ENCODE measurements around the gene CFAP54.

CFAP54 gene

DNA sequence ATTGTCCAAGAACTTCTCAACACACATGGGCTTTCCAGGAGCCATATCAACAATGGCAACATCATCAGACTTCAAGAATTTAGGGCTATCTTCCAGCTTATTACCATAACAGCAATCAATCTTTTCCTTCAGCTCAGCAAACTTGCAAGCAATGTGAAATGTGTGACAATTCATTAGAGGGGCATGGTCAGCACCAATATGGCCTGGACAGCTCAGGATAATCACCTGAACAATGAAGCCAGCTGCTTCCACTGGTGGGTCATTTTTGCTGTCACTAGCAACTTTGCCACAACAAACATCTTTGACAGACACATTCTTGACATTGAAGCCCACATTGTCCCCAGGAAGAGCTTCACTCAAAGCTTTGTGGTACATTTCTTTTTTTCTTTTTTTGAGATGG lies 411.8 kb downstream of the CFAP54 start:
- H3K27ac ChIP-seq (ENCODE audit: extremely low read depth, low read depth, low read length), result no peak overlapping the region
- no peaks in the 10 kb centered on the region for H3K4me1 ChIP-seq (ENCODE audit: control insufficient read depth, insufficient read depth, low read length)
- no peaks in the 10 kb centered on the region for H3K9me3 ChIP-seq (ENCODE audit: control insufficient read depth, insufficient read depth, low read depth, low read length)
- no peak for TF ChIP-seq ZSCAN30 (tag by site-specific recombination; IDR thresholded peaks at IDR 0.05)
- TF ChIP-seq, protein P1, sequence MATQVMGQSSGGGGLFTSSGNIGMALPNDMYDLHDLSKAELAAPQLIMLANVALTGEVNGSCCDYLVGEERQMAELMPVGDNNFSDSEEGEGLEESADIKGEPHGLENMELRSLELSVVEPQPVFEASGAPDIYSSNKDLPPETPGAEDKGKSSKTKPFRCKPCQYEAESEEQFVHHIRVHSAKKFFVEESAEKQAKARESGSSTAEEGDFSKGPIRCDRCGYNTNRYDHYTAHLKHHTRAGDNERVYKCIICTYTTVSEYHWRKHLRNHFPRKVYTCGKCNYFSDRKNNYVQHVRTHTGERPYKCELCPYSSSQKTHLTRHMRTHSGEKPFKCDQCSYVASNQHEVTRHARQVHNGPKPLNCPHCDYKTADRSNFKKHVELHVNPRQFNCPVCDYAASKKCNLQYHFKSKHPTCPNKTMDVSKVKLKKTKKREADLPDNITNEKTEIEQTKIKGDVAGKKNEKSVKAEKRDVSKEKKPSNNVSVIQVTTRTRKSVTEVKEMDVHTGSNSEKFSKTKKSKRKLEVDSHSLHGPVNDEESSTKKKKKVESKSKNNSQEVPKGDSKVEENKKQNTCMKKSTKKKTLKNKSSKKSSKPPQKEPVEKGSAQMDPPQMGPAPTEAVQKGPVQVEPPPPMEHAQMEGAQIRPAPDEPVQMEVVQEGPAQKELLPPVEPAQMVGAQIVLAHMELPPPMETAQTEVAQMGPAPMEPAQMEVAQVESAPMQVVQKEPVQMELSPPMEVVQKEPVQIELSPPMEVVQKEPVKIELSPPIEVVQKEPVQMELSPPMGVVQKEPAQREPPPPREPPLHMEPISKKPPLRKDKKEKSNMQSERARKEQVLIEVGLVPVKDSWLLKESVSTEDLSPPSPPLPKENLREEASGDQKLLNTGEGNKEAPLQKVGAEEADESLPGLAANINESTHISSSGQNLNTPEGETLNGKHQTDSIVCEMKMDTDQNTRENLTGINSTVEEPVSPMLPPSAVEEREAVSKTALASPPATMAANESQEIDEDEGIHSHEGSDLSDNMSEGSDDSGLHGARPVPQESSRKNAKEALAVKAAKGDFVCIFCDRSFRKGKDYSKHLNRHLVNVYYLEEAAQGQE (tag by site-specific recombination; IDR thresholded peaks at IDR 0.05), result peak; percentile 85
- no peaks in the 10 kb centered on the region for H3K36me3 ChIP-seq (ENCODE audit: control insufficient read depth in 2 of 2, insufficient read depth in 1 of 2, low read length in 2 of 2)
- POLR2A ChIA-PET, result no interaction called here
- CTCF ChIA-PET, result interaction anchor here (0.7 kb wide), 1 partner anchor 28 kb away, joined by 3 read pairs; no protein-coding TSS in a partner anchor
- H3K4me3 ChIP-seq (ENCODE audit: low read depth, low read length), result no peak overlapping the region

- Histone ChIP-seq H3K4me3 (ENCODE audit: low read depth, low read length) (no peak overlapping the region), H3K27ac (ENCODE audit: extremely low read depth, low read depth, low read length) (no peak overlapping the region), H3K4me1 (ENCODE audit: control insufficient read depth, insufficient read depth, low read length) (no peaks in the 10 kb centered on the region), H3K36me3 (ENCODE audit: control insufficient read depth in 2 of 2, insufficient read depth in 1 of 2, low read length in 2 of 2) (no peaks in the 10 kb centered on the region), H3K9me3 (ENCODE audit: control insufficient read depth, insufficient read depth, low read depth, low read length) (no peaks in the 10 kb centered on the region)
- ChIA-PET POLR2A (no interaction called here), CTCF (no interaction called here)
- TF ChIP-seq ZNF239 (tag by site-specific recombination; IDR thresholded peaks at IDR 0.05) (no peak), ZNF449 (tag by site-specific recombination; IDR thresholded peaks at IDR 0.05) (no peak), ZNF473 (tag by site-specific recombination; IDR thresholded peaks at IDR 0.05) (no peak), EGR2 (tag by site-specific recombination; IDR thresholded peaks at IDR 0.05; ENCODE audit: low read depth) (no peak), ZNF791 (tag by site-specific recombination; IDR thresholded peaks at IDR 0.05) (no peak), TSHZ1 (tag by site-specific recombination; IDR thresholded peaks at IDR 0.05; ENCODE audit: borderline replicate concordance) (no peak), MZF1 (tag by site-specific recombination; IDR thresholded peaks at IDR 0.05; ENCODE audit: borderline replicate concordance) (no peak), ZNF248 (tag by site-specific recombination; IDR thresholded peaks at IDR 0.05) (no peak)
- TF ChIP-seq, protein P2, sequence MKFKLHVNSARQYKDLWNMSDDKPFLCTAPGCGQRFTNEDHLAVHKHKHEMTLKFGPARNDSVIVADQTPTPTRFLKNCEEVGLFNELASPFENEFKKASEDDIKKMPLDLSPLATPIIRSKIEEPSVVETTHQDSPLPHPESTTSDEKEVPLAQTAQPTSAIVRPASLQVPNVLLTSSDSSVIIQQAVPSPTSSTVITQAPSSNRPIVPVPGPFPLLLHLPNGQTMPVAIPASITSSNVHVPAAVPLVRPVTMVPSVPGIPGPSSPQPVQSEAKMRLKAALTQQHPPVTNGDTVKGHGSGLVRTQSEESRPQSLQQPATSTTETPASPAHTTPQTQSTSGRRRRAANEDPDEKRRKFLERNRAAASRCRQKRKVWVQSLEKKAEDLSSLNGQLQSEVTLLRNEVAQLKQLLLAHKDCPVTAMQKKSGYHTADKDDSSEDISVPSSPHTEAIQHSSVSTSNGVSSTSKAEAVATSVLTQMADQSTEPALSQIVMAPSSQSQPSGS (tag by site-specific recombination; IDR thresholded peaks at IDR 0.05; ENCODE audit: low read depth), result no peak
- TF ChIP-seq, protein P3, sequence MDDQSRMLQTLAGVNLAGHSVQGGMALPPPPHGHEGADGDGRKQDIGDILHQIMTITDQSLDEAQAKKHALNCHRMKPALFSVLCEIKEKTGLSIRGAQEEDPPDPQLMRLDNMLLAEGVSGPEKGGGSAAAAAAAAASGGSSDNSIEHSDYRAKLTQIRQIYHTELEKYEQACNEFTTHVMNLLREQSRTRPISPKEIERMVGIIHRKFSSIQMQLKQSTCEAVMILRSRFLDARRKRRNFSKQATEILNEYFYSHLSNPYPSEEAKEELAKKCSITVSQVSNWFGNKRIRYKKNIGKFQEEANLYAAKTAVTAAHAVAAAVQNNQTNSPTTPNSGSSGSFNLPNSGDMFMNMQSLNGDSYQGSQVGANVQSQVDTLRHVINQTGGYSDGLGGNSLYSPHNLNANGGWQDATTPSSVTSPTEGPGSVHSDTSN (CRISPR knock-in tag; IDR thresholded peaks at IDR 0.05), result no peak
These were observed 412.7 kb downstream of the CFAP54 start for GRCh38 chr12:96902076-96902475.
